HepG2 (cell line): ENCODE results near the gene RPS25. TPM values are rescaled to one million over a fixed set of nuclear protein-coding genes. Genes with fewer than 3 reads are reported as not detected.

Experiments
- ATF2 ChIP-seq: sonication (generic); formaldehyde crosslinking; IDR thresholded peaks from 2 replicates; pipeline ENCODE4 v1.4.0; 2020; ENCODE audit warnings: missing genetic modification reagents
- DRAP1 ChIP-seq: IDR thresholded peaks from 2 replicates; pipeline ENCODE4 v1.6.1; 2016; ENCODE audit warnings: missing genetic modification reagents, missing compliant biosample characterization
- FOXC1 ChIP-seq: sonication (generic); formaldehyde crosslinking; IDR thresholded peaks from 2 replicates; pipeline ENCODE4 v1.8.0; 2022; ENCODE audit warnings: mild to moderate bottlenecking, missing genetic modification reagents, borderline replicate concordance
- JUND ChIP-seq: sonication (generic); formaldehyde crosslinking; IDR thresholded peaks from 2 replicates; pipeline ENCODE4 v1.8.0; 2022; ENCODE audit warnings: mild to moderate bottlenecking, missing genetic modification reagents
- MEF2D ChIP-seq: sonication (generic); formaldehyde crosslinking; IDR thresholded peaks from 2 replicates; pipeline ENCODE4 v1.5.1; 2020; ENCODE audit warnings: mild to moderate bottlenecking, missing genetic modification reagents
- NCOA2 ChIP-seq: sonication (generic); formaldehyde crosslinking; IDR thresholded peaks from 2 replicates; pipeline ENCODE4 v1.8.0; 2022; ENCODE audit warnings: inconsistent platforms
- PHB2 ChIP-seq: fragments of 450-650 bp; IDR thresholded peaks from 2 replicates; pipeline ENCODE4 v1.6.1; 2018; ENCODE audit not compliant: partially characterized antibody
- PLRG1 ChIP-seq: fragments of 450-650 bp; conservative IDR thresholded peaks from 2 replicates; pipeline ENCODE4 v1.6.1; 2016
- POLR2G ChIP-seq: fragments of 200-400 bp; formaldehyde crosslinking; IDR thresholded peaks from 2 replicates; pipeline ENCODE4 v1.6.1; 2018; ENCODE audit warnings: mild to moderate bottlenecking, low read depth, low read length, moderate library complexity
- PRPF4 ChIP-seq: fragments of 200-400 bp; formaldehyde crosslinking; IDR thresholded peaks from 2 replicates; pipeline ENCODE4 v1.6.1; 2016; ENCODE audit warnings: low read length, low read depth; ENCODE audit not compliant: poor library complexity, severe bottlenecking
- RNF2 ChIP-seq: fragments of 450-650 bp; conservative IDR thresholded peaks from 2 replicates; pipeline ENCODE4 v1.6.1; 2016; ENCODE audit warnings: low read depth
- RXRA ChIP-seq: sonication (generic); formaldehyde crosslinking; IDR thresholded peaks from 2 replicates; pipeline ENCODE4 v1.5.1; 2020; ENCODE audit warnings: missing genetic modification reagents
- SIN3A ChIP-seq: IDR thresholded peaks from 2 replicates; pipeline ENCODE4 v1.6.1; 2011; ENCODE audit warnings: low read depth, mild to moderate bottlenecking, control low read depth, low read length, borderline replicate concordance
- SYNCRIP ChIP-seq: fragments of 200-400 bp; formaldehyde crosslinking; IDR thresholded peaks from 2 replicates; pipeline ENCODE4 v1.6.1; 2018; ENCODE audit warnings: mild to moderate bottlenecking, low read depth, low read length; ENCODE audit not compliant: insufficient read depth
- TBX3 ChIP-seq: fragments of 450-650 bp; IDR thresholded peaks from 2 replicates; pipeline ENCODE4 v1.6.1; 2017; ENCODE audit warnings: antibody characterized with exemption, mild to moderate bottlenecking, inconsistent platforms, borderline replicate concordance
- XBP1 ChIP-seq: sonication (generic); formaldehyde crosslinking; IDR thresholded peaks from 2 replicates; pipeline ENCODE4 v1.5.0; 2020; ENCODE audit warnings: missing genetic modification reagents
- ZC3H4 ChIP-seq: sonication (generic); formaldehyde crosslinking; IDR thresholded peaks from 2 replicates; pipeline ENCODE4 v1.4.0; 2020; ENCODE audit warnings: missing genetic modification reagents, borderline replicate concordance
- ZNF44 ChIP-seq: sonication (generic); formaldehyde crosslinking; IDR thresholded peaks from 2 replicates; pipeline ENCODE4 v1.5.1; 2020; ENCODE audit warnings: mild to moderate bottlenecking, missing genetic modification reagents
- ZNF569 ChIP-seq: sonication (generic); formaldehyde crosslinking; IDR thresholded peaks from 2 replicates; pipeline ENCODE4 v1.5.0; 2020; ENCODE audit warnings: mild to moderate bottlenecking, missing genetic modification reagents, moderate library complexity, borderline replicate concordance
- ZZZ3 ChIP-seq: sonication (generic); formaldehyde crosslinking; IDR thresholded peaks from 2 replicates; pipeline ENCODE4 v1.4.0; 2020; ENCODE audit warnings: missing genetic modification reagents, mild to moderate bottlenecking, borderline replicate concordance
- polyA plus RNA-seq, 8 experiments: library from polyadenylated mRNA; depleted of rRNA in 3 of 8; stranded (reverse) in 7 of 8; unstranded in 1 of 8; fragments of >200 nt; fragmentation: Illumina TruSeq in 4 of 8; extraction: Trizol in 4 of 8; gene quantifications; 2 replicates each; pipeline versions ENCODE4 v1.2.1 to v1.2.3, GENCODE V29; 2011 to 2016; ENCODE audit warnings: low read depth in 4 of 8, missing spikeins in 1 of 8, mixed read lengths in 1 of 8; ENCODE audit not compliant: insufficient read depth in 1 of 8
- total RNA-seq, 5 experiments: library from RNA; depleted of rRNA; stranded (reverse); fragments of >200 nt; fragmentation: Illumina TruSeq; extraction: Trizol; gene quantifications; 2 replicates each; pipeline ENCODE4 v1.2.3, GENCODE V29; 2016; ENCODE audit warnings: low read depth in 1 of 5
- TF ChIP-seq, protein P1 (sequence below): sonication (generic); formaldehyde crosslinking; IDR thresholded peaks from 2 replicates; pipeline ENCODE4 v1.4.0; 2020; ENCODE audit warnings: missing genetic modification reagents, borderline replicate concordance
- TF ChIP-seq, protein P2 (sequence below): sonication (generic); formaldehyde crosslinking; IDR thresholded peaks from 2 replicates; pipeline ENCODE4 v1.4.0; 2020; ENCODE audit warnings: missing genetic modification reagents; ENCODE audit errors: not compliant biosample characterization
- TF ChIP-seq, protein P3 (sequence below): sonication (generic); formaldehyde crosslinking; IDR thresholded peaks from 2 replicates; pipeline ENCODE4 v1.8.0; 2023; ENCODE audit warnings: mild to moderate bottlenecking, missing genetic modification reagents

The RPS25 gene
- total and polyA plus RNA-seq, 2 of the 13 experiments (the other 11 are each of a cell fraction or from before 2014, with no cell fraction given), result 839 to 1,415 TPM

- TF ChIP-seq, protein P1, sequence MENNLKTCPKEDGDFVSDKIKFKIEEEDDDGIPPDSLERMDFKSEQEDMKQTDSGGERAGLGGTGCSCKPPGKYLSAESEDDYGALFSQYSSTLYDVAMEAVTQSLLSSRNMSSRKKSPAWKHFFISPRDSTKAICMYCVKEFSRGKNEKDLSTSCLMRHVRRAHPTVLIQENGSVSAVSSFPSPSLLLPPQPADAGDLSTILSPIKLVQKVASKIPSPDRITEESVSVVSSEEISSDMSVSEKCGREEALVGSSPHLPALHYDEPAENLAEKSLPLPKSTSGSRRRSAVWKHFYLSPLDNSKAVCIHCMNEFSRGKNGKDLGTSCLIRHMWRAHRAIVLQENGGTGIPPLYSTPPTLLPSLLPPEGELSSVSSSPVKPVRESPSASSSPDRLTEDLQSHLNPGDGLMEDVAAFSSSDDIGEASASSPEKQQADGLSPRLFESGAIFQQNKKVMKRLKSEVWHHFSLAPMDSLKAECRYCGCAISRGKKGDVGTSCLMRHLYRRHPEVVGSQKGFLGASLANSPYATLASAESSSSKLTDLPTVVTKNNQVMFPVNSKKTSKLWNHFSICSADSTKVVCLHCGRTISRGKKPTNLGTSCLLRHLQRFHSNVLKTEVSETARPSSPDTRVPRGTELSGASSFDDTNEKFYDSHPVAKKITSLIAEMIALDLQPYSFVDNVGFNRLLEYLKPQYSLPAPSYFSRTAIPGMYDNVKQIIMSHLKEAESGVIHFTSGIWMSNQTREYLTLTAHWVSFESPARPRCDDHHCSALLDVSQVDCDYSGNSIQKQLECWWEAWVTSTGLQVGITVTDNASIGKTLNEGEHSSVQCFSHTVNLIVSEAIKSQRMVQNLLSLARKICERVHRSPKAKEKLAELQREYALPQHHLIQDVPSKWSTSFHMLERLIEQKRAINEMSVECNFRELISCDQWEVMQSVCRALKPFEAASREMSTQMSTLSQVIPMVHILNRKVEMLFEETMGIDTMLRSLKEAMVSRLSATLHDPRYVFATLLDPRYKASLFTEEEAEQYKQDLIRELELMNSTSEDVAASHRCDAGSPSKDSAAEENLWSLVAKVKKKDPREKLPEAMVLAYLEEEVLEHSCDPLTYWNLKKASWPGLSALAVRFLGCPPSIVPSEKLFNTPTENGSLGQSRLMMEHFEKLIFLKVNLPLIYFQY, result peak; percentile 68; the same call in 1 of the 2 replicates
- peak; percentile 54 for TF ChIP-seq NCOA2 (CRISPR knock-in tag)
- TF ChIP-seq XBP1 (CRISPR knock-in tag), result no peak
- TF ChIP-seq ATF2 (CRISPR knock-in tag), result peak; percentile 75
- peak; percentile 57; the same call in 1 of the 2 replicates for TF ChIP-seq FOXC1 (CRISPR knock-in tag)
- TF ChIP-seq POLR2G, result peak; percentile 40; the same call in 1 of the 2 replicates
- TF ChIP-seq ZNF569 (CRISPR knock-in tag), result no peak
- TF ChIP-seq, protein P2, sequence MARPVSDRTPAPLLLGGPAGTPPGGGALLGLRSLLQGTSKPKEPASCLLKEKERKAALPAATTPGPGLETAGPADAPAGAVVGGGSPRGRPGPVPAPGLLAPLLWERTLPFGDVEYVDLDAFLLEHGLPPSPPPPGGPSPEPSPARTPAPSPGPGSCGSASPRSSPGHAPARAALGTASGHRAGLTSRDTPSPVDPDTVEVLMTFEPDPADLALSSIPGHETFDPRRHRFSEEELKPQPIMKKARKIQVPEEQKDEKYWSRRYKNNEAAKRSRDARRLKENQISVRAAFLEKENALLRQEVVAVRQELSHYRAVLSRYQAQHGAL (CRISPR knock-in tag), result no peak
- peak; percentile 83 for TF ChIP-seq RNF2
- 0 out of 2 replicates have a peak, but pooled peaks have one; percentile 0 for TF ChIP-seq ZC3H4
- no peak for TF ChIP-seq SYNCRIP
- TF ChIP-seq TBX3, result no peak
- TF ChIP-seq PHB2, result no peak
- no peak for TF ChIP-seq PRPF4
- TF ChIP-seq SIN3A, result peak; percentile 23; the same call in 1 of the 2 replicates
- TF ChIP-seq DRAP1 (CRISPR knock-in tag), result peak; percentile 81
- 0 out of 2 replicates have a peak, but pooled peaks have one; percentile 60 for TF ChIP-seq ZZZ3 (CRISPR knock-in tag)
- TF ChIP-seq MEF2D (CRISPR knock-in tag), result peak; percentile 68; the same call in 1 of the 2 replicates
- no peak; the same call in 1 of the 2 replicates for TF ChIP-seq ZNF44 (CRISPR knock-in tag)
- TF ChIP-seq, protein P3, sequence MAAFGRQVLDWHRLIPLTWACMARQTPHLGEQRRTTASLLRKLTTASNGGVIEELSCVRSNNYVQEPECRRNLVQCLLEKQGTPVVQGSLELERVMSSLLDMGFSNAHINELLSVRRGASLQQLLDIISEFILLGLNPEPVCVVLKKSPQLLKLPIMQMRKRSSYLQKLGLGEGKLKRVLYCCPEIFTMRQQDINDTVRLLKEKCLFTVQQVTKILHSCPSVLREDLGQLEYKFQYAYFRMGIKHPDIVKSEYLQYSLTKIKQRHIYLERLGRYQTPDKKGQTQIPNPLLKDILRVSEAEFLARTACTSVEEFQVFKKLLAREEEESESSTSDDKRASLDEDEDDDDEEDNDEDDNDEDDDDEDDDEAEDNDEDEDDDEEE (CRISPR knock-in tag), result no peak
- no peak for TF ChIP-seq JUND (CRISPR knock-in tag)
- TF ChIP-seq PLRG1, result no peak
- TF ChIP-seq RXRA (CRISPR knock-in tag), result peak; percentile 67
These were observed 12.3 kb upstream of the RPS25 start, which contains the start of gene SLC37A4 (continued) for GRCh38 chr11:119030329-119031047.
